IMR-90 (cell line): Measurements from ENCODE around the gene PRKCE.

Source experiments
- CEBPB ChIP-seq: IDR thresholded peaks from 2 replicates; pipeline ENCODE4 v1.6.1; 2012; ENCODE audit warnings: low read depth, low read length, improper control_type of control experiment
- CHD1 ChIP-seq: IDR thresholded peaks from 2 replicates; pipeline ENCODE4 v1.6.1; 2012; ENCODE audit warnings: low read depth, low read length, improper control_type of control experiment
- MAFK ChIP-seq: IDR thresholded peaks from 2 replicates; pipeline ENCODE4 v1.6.1; 2012; ENCODE audit warnings: low read depth, low read length, improper control_type of control experiment
- TF ChIP-seq, protein P1 (sequence below): conservative IDR thresholded peaks from 2 replicates; pipeline ENCODE4 v1.5.1; 2012; ENCODE audit warnings: mild to moderate bottlenecking, low read depth, low read length, improper control_type of control experiment

DNA sequence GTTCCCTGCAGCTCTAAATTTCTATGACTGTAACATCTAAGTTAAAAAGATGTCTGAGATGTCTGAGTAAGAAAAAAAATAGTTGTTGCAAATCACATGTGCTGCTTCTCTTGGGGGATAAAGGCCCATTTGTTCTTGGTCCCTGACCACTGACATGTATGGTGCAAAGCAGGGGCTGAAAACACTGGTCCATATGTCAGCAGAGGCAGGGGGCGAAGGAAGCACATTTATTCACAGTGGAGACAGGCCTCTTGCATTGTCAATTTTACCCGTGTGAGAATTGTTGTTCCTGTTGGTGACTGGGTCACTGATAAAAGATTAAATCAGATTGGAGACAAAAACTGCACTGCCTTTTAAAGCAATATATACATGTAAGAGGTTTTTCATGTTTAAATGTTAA is 38.8 kb downstream of the PRKCE start:
- TF ChIP-seq, protein P1, sequence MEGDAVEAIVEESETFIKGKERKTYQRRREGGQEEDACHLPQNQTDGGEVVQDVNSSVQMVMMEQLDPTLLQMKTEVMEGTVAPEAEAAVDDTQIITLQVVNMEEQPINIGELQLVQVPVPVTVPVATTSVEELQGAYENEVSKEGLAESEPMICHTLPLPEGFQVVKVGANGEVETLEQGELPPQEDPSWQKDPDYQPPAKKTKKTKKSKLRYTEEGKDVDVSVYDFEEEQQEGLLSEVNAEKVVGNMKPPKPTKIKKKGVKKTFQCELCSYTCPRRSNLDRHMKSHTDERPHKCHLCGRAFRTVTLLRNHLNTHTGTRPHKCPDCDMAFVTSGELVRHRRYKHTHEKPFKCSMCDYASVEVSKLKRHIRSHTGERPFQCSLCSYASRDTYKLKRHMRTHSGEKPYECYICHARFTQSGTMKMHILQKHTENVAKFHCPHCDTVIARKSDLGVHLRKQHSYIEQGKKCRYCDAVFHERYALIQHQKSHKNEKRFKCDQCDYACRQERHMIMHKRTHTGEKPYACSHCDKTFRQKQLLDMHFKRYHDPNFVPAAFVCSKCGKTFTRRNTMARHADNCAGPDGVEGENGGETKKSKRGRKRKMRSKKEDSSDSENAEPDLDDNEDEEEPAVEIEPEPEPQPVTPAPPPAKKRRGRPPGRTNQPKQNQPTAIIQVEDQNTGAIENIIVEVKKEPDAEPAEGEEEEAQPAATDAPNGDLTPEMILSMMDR, result no peak
- TF ChIP-seq CEBPB (no peak), CHD1 (no peak), MAFK (no peak)
